NCI-H2081 treated with DMSO at 0.1 percent for 48 hours (cell line): ENCODE data around the gene LMO3.
"Not testable (repeated sequence)": the region's sequence is repeated elsewhere in the genome, so short reads cannot be mapped to it uniquely, and the experiment has no call there.

ENCODE experiments used
- DNase-seq: peaks from one replicate; lab custom pipeline; 2025; lab: John Stamatoyannopoulos, UW

The LMO3 gene

DNA sequence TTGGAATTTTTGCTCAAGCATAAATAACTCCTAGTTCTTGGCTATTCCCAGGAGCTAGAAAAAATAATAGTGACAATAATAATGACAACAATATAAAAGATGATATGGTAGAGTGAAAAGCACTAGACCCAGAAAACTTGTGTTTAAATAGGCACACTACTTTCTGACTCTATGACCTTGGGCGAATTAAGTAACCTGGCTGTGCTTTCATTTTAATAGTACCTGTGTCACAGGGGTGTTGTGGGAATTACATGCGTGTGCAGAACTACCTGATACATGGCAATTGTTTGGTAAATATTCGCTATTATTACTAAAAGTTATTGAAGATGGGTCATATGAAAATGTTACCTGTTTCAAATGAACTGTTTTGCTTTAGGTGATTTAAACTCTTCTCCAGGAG, 60.1 kb downstream of the LMO3 start:
- no peak for DNase-seq

DNA sequence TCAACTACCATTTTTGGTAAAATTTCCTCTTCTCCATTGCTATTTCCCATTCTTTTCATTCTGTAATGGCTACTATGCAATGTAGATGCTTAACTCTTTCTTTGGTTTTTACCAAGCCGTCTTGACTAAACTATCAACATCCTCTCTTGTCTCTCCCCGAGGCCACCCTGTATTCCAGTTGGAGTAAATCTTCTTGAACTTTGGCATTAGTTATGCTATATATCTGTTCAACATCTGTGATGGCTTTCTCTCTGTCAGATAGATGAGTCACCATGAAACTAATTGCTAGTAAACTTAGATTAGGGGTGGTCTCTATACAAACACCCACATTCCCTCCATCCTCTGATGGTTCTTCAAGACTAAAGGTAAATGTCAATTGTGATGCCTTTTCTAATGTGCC, 63.4 kb downstream of the LMO3 start:
- no peak for DNase-seq

DNA sequence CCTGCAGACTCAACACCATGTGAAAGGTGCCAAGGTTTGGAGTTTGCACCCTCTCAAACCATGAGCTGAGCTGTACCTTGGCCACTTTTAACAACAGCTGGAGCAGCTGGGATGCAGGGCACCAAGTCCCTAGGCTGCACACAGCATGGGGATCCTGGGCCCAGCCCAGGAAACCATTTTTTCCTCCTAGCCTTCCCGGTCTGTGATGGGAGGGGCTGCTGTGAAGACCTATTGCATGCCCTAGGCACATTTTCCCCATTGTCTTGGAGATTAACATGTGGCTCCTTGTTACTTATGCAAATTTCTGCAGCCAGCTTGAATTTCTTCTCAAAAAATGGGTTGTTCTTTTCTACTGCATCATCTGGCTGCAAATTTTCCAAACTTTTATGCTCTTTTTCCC, 68.3 kb downstream of the LMO3 start:
- not testable (repeated sequence) for DNase-seq

DNA sequence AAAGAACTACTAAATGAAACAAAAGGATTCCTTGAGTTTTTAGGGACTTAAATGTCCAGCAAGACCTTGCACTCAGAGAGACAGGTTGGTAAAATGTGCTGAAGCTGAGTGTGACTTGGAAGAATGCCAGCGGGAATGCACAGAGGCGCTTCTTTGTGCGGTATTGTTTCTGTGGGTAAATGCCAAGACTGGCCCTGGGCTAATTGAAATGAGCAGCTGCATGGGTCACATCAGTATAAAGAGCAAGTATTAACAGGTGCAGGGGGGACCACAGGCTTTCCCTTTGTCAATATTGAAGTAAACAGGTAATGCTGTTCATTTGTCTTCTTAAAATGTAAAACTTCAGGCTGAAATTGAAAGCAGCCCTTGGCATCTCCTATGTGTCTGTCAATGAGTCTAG, 74.3 kb downstream of the LMO3 start:
- peak; percentile 96 for DNase-seq

DNA sequence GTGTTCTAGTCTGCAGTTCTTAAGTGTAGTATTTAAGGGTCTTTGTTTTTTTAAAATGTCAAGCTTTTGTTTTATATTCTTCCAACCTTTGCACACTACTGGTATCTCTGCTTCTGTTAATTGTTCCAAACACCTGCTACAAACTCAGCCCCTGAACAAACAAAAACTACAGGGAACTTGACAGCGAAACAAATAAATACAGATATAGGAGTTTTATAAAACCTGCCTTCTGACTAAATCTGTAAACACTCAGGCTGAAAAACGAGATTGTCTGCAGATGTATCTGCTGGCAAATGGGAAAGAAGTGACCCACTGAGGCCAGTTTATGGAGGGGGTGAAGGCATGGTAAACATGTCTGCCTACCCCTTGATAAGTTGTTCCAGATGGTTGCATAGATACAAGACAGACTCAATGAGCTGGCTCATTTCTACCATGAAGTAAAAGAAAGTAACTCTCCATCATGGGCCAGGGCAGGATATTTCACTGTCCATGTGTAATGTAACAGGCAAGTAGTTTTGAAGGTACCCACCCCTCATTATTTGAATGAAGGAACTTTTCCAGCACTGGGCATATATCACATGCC, 75.6 kb downstream of the LMO3 start:
- peak; percentile 50 for DNase-seq

DNA sequence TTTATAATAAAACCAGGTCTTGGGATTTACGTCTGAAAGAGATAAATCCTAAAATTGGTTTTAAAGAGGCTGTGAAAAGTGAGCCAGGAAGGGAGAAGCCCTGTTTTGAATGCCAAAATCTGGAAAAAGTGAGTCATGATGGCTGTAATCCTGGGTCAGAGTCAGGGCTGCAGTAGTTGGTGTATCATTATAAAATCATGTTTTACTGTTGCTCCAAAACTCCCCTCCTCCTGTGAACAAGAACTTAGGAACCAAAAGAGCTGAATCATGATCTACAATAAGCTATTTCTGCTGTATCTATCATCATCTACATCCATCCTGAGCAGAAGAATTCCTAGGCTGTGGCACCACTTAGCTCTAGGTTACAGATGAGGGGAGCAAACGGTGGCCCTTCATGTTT, 79.3 kb downstream of the LMO3 start:
- DNase-seq, result no peak

DNA sequence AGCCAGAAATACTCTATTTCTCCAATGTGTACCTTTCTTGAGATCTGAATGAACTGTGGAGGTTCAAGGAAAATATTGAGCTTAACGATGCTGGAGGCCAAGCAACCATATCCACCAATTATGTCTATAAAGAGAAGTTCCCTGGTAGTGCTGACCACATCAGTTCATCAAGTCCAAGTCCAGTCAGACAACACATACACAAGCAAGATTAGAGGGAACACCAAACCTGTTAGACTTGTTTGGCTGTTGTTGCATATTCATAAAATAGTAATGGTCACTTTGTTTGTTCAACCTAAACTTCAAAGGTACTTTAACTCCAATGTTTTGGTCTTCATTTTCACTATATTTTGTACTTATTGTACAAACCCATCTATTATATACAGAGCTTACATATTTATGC, 81.6 kb downstream of the LMO3 start:
- DNase-seq, result no peak

DNA sequence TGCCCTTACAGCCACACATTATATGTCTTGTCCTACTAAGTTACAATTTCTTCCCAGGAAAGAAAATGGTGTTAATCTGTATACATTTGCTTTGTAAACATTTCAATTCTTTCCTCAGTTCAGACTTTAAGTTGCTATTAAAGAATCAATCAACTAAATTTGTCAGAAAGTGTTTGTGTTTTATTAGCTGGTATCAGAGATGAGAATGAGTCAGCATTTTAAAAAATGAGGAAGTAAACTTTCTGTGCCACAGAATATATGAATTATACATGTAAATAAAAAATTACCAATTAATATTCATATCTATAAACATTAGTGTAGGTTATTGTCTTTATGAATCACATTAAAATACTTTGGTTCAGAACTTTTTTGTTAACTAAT, 82.0 kb downstream of the LMO3 start:
- DNase-seq, result no peak

DNA sequence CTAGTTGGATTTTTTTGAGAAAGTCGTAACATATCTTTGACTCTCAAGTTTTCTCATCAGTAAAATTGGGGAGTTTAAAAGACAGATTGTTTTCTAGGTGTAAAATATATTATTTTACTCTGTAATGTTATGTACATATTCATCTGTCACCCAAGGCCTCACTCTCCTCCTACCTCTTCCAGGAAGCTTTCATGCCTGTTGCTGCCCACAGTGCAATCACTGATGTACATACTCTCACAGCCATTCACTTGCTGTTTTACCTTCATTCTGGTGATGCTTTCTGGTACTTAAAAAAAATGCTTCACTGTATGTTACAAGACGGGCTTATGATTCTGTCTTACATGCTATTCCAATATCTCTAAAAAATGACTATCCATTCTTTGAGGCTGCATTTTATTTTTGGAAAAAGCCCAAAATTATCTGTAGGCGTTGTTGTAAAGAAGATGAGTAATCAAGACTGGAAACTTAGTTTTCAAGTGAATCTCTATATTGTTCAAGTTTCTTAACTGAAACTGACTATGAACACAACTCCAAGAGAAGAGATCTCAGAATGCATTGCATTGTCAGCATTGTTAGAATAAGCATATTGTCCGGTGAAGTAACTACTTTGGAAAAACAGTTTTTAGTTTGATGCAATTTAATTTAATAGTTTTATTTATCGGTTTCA, 82.5 kb downstream of the LMO3 start:
- no peak for DNase-seq

DNA sequence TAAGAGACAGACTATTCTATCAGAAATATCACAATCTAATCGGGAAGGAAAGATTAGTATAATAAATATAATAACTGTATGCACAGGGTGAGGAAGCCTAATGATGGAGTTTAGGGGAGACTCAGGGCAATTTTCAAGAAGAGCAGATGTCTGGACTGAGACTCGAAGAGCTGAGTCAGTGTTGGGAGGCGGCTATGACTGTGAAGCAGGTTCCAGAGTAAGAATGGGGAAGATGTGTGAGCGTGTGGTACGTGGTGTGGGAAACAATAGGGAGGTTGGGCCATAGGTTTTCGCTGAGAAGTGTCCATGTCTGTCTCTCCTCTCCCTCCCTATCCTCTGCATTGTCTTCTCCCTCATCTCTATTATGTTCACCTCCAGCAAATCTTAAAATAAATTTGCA, 85.6 kb downstream of the LMO3 start:
- DNase-seq, result no peak

DNA sequence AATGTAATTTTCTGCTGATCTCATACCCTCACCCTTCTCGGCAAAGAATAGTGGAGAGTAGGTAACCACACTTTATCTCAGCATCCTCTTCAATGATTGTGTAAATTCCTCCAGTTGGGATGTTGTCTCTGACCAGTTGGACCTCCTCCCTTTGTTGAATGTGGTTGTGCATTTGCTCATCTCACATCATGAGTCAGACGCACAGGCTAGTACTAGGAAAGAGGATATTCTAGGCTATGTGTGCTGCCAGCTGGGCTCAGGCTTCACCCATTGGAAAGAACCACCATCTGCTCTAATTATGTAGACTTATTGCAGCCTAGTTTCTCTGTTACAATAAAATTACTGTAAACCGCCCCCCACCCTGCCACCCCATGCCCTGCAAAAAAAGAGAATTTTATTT, 90.3 kb downstream of the LMO3 start:
- no peak for DNase-seq

DNA sequence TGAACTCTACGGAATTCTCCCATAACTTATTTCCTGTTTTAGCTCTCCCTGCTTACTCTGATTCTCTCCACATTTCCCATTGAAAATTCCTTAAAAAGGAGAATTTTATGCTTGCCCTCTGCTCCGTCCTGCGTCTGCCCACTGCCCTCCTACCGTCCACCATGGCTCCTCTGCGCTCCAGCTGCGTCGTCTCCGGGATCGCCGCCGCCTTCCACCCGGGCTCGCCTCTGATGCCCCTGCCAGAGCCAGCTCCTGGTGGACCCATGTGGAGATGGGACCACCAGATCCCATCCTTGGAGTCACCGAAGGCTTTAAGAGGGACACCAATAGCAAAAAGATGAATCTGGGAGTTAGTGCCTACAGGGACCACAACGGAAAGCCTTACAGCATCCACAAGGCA, 92.7 kb downstream of the LMO3 start:
- no peak for DNase-seq

DNA sequence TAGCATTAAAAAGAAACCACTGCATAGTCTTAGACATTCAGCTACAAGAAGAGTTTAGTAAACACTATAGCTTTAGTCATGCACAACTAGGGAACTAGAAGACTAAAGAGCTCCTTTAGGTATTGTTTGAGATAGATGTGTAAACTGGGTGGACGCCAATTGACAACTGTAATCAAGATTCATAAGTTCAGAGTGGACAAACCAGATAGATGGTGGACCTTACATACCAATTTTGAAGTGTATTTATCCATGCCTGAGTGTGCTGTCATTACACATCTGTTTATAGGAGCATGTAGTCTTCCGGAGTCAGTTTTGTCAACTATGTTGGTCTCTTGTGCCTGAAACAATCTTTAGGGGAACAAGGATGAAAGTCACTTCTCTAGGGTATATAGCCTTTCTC, 96.6 kb downstream of the LMO3 start:
- no peak for DNase-seq

DNA sequence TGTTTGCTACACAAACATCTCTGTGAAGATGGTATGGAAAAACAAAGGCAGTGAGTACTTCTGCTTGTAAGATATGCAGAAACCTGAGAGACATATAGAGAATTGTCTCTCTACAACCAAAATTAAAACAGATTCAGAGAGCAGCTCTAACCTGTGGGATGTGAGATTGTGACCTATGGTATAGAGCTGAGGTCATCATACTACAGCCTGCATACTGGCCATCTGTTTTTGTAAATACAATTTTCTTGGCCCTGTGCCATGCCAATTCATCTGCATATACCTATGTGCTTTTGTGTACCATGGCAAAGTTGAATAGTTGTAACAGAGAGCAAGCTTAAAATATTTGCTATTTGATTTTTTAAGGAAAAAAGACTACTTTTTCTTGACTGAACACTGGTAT, 99.6 kb downstream of the LMO3 start:
- no peak for DNase-seq

DNA sequence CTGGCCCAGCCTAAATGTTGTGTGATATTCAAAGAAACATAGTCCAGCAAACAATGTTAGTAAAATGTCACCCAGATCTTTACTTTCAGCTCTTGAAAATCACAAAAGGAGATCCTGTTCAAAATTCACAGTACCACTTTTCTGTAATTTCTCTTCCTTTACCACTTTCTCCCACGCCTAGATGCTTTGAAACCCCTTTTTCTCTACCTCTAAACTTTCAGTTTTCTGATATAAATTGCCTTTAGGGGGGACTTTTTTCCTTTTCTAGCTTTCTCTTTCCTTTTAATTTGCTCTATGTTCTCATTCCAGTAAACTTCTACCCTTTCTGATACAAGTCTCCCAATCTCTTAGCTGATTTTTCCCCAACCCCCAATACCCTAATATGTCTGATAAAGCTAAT, 101.8 kb downstream of the LMO3 start:
- no peak for DNase-seq

DNA sequence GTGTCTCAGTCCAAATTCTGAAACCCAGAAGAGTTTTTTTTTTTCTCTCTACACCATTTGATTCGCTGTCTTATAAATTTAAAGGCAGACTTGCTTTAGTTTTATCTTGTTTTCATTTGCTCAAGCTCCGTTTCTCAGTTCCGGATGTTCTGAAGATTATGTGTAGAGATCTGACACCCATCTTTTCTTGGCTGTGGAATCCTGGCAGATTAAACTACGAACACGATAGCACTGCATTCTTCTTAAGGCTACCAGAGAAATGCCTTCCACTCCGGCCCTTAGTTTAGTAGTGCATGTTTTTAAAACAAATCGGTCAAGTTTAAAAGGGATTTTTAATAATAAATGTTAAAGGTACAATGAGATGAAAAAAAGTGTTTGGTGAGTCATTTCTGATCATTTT, 106.4 kb downstream of the LMO3 start:
- no peak for DNase-seq
